Psoas muscle (tissue), 8 donors: ENCODE results near the gene KRTAP10-8. TPM values are rescaled to one million over a fixed set of nuclear protein-coding genes. Genes with fewer than 3 reads are reported as not detected.
"Not testable (repeated sequence)": the region's sequence is repeated elsewhere in the genome, so short reads cannot be mapped to it uniquely, and the experiment has no call there.

Source experiments
- ATAC-seq, 4 donors: fragments of 200-7000 bp; cut with Tn5 transposase; one replicate each; pipeline ENCODE4 v1.9.1; 2020; ENCODE audit warnings: moderate library complexity in 3 of 4, mild to moderate bottlenecking in 2 of 4
- DNase-seq, 2 donors: peaks; one replicate each; pipeline ENCODE4 v3.0.0-alpha.2; 2020
- H3K27ac ChIP-seq: fragments of 200-600 bp; one replicate; pipeline ENCODE4 v1.8.0; 2022
- H3K27me3 ChIP-seq, 3 donors: fragments of 200-600 bp in 1 of 3; one replicate each; pipeline versions ENCODE4 v1.6.1 to v1.8.0; 2013 to 2022; ENCODE audit warnings: low read length in 2 of 3, mild to moderate bottlenecking in 2 of 3, moderate library complexity in 1 of 3; ENCODE audit not compliant: insufficient read depth in 3 of 3
- H3K36me3 ChIP-seq, 2 donors: fragments of 200-600 bp in 1 of 2; one replicate each; pipeline versions ENCODE4 v1.6.1 to v1.8.0; 2013 to 2022; ENCODE audit warnings: low read depth in 1 of 2, mild to moderate bottlenecking in 1 of 2, moderate library complexity in 1 of 2; ENCODE audit not compliant: insufficient read depth in 1 of 2
- H3K4me1 ChIP-seq: fragments of 200-600 bp; one replicate; pipeline ENCODE4 v1.8.0; 2022
- H3K4me3 ChIP-seq: fragments of 200-600 bp; one replicate; pipeline ENCODE4 v1.8.0; 2022; ENCODE audit warnings: mild to moderate bottlenecking
- H3K9me3 ChIP-seq: fragments of 200-600 bp; one replicate; pipeline ENCODE4 v1.8.0; 2022
- CTCF ChIP-seq: fragments of 200-600 bp; IDR thresholded peaks from one replicate; pipeline ENCODE4 v1.8.0; 2022; ENCODE audit warnings: antibody characterized with exemption
- WGBS, 3 donors: extraction: QIAGEN DNeasy Blood & Tissue Kit; methylation state at CpG; one replicate each; pipeline versions ENCODE4 v1.1.6 to v1.1.7; 2013; 5-methylcytosine and 5-hydroxymethylcytosine counted together
- intact Hi-C, 2 donors: fragments of 100-400 bp; cut with DNase I; formaldehyde crosslinking; loops; one replicate each; pipeline versions ENCODE4 v1.11.0 to v1.14.2; 2022
- polyA plus RNA-seq, 3 donors: library from polyadenylated mRNA; stranded (reverse); fragments of 200-250 nt; gene quantifications; one replicate each; pipeline ENCODE4 v1.2.3, GENCODE V29; 2013
- total RNA-seq, 4 donors: library from RNA; stranded (reverse); fragmentation: NEBNext Ultra II Directional in 2 of 4; extraction: Animal tissue kit (Norgen Biotek cat#: 25700) in 2 of 4; gene quantifications; one replicate each; pipeline versions ENCODE4 v1.2.1 to v1.2.4, GENCODE V29; 2021 to 2023
- donor health status: healthy with polysubstance abuse.
- donor health status: DM: no; HTN: no; CAD: no; lungs with moderate emphysema.
- donor health status: Bipolar disorder and iron deficiency.
- donor health status: healthy.
- donor health status: DM: yes; HTN: yes; CAD: no.
- donor health status: DM: no; HTN: no; CAD: no.
- donor health status: DM: no; HTN: no; CAD: no.
- donor health status: DM: yes; HTN: yes; CAD: no.

KRTAP10-8 gene
- total and polyA plus RNA-seq, 7 donors, result not detected

GRCh38 chr21:44637018-44637850 is 25.4 kb downstream of the KRTAP10-8 start, which contains the start of gene KRTAP10-10:
Gene KRTAP10-10, plus strand, starts transcription at chr21:44637356. Its CDS starts 62 bp downstream, at chr21:44637418.
- WGBS, 3 donors, result 24 to 38% (median 25%) methylated on average over 14 to 21 of the region's 21 CpGs
- H3K27ac ChIP-seq, result no peak within 1 kb of the TSS
- H3K4me3 ChIP-seq, result no peak within 1 kb of the TSS
- H3K27me3 ChIP-seq, result peaks cover 0 to 33% (median 14%) of the 10 kb centered on the region in 3 donors
- H3K9me3 ChIP-seq, result peaks cover 2% of the 10 kb centered on the region
- no peak for TF ChIP-seq CTCF
- H3K4me1 ChIP-seq, result no peaks in the 10 kb centered on the region
- H3K36me3 ChIP-seq, result no peaks in the 10 kb centered on the region
- no peak for ATAC-seq
- intact Hi-C loops, result no loop called here
- DNase-seq, result no peak

GRCh38 chr21:44637851-44638348 is 26.0 kb downstream of the KRTAP10-8 start:
- ATAC-seq, intact Hi-C loops, H3K4me1 ChIP-seq, H3K9me3 ChIP-seq, DNase-seq, H3K36me3 ChIP-seq, H3K4me3 ChIP-seq, H3K27ac ChIP-seq: not testable (repeated sequence)
- peaks cover 0 to 33% (median 14%) of the 10 kb centered on the region in 3 donors for H3K27me3 ChIP-seq
- 17 to 44% (median 25%) methylated on average over 6 to 12 of the region's 12 CpGs for WGBS, 3 donors

GRCh38 chr21:44638506-44639330 is 26.8 kb downstream of the KRTAP10-8 start:
- WGBS, 3 donors, result 71 to 91% (median 79%) methylated on average over 13 to 21 of the region's 21 CpGs
- H3K4me3 ChIP-seq, H3K9me3 ChIP-seq, intact Hi-C loops, H3K36me3 ChIP-seq, ATAC-seq, DNase-seq, H3K27ac ChIP-seq, H3K4me1 ChIP-seq: not testable (repeated sequence)
- H3K27me3 ChIP-seq, result peaks cover 0 to 31% (median 14%) of the 10 kb centered on the region in 3 donors

GRCh38 chr21:44639331-44639655 is 27.4 kb downstream of the KRTAP10-8 start:
- DNase-seq (no peak), ATAC-seq (no peak)
- intact Hi-C loops, result no loop called here
- Histone ChIP-seq H3K4me3 (no peak overlapping the region), H3K27me3 (peaks cover 0 to 28% (median 16%) of the 10 kb centered on the region in 3 donors), H3K9me3 (peaks cover under 1% of the 10 kb centered on the region), H3K36me3 (no peaks in the 10 kb centered on the region), H3K4me1 (no peaks in the 10 kb centered on the region), H3K27ac (no peak overlapping the region)
- WGBS, 3 donors, result 49 to 57% (median 55%) methylated on average over 12 of the region's 12 CpGs
- TF ChIP-seq CTCF, result no peak

- 79 to 84% (median 82%) methylated on average over 5 of the region's 5 CpGs for whole genome bisulfite sequencing, 3 donors
- Histone ChIP-seq H3K27me3 (peaks cover 0 to 33% (median 16%) of the 10 kb centered on the region in 3 donors), H3K4me1 (no peaks in the 10 kb centered on the region), H3K9me3 (peaks cover 3% of the 10 kb centered on the region), H3K27ac (no peak overlapping the region), H3K36me3 (no peaks in the 10 kb centered on the region), H3K4me3 (no peak overlapping the region)
- TF ChIP-seq CTCF, result no peak
- intact Hi-C loops, result no loop called here
- DNase-seq (no peak), ATAC-seq (no peak)
These were observed 28.9 kb downstream of the KRTAP10-8 start for GRCh38 chr21:44640761-44641160.
